Kidney epithelial cell (primary cell): ENCODE data around the gene CEP41. TPM values are rescaled to one million over a fixed set of nuclear protein-coding genes. Genes with fewer than 3 reads are reported as not detected.
A peak's percentile ranks its signal among the peaks of the same experiment; 100 is the strongest.

ENCODE experiments used
- DNase-seq: peaks from one replicate; pipeline ENCODE4 v3.0.0-alpha.2; 2010; ENCODE audit warnings: low read depth
- H3K27me3 ChIP-seq: 2 replicates; pipeline ENCODE4 v1.6.0; 2011; ENCODE audit warnings: low read length; ENCODE audit not compliant: control insufficient read depth, insufficient read depth
- H3K36me3 ChIP-seq: 2 replicates; pipeline ENCODE4 v1.5.1; 2011; ENCODE audit warnings: low read length; ENCODE audit not compliant: control insufficient read depth, insufficient read depth
- H3K4me3 ChIP-seq: 2 replicates; pipeline ENCODE4 v1.5.1; 2011; ENCODE audit warnings: low read depth, mild to moderate bottlenecking, control low read depth, low read length
- total RNA-seq: library from RNA; depleted of rRNA; stranded (reverse); fragments of >200 nt; gene quantifications from 2 replicates; pipeline ENCODE4 v1.2.3, GENCODE V29; 2015
- TF ChIP-seq, protein P1 (sequence below): IDR thresholded peaks from 2 replicates; pipeline ENCODE4 v1.5.1; 2011; ENCODE audit warnings: mild to moderate bottlenecking, moderate library complexity, low read length, control low read depth, inconsistent platforms; ENCODE audit not compliant: insufficient read depth, poor library complexity, severe bottlenecking

The CEP41 gene, protein sequence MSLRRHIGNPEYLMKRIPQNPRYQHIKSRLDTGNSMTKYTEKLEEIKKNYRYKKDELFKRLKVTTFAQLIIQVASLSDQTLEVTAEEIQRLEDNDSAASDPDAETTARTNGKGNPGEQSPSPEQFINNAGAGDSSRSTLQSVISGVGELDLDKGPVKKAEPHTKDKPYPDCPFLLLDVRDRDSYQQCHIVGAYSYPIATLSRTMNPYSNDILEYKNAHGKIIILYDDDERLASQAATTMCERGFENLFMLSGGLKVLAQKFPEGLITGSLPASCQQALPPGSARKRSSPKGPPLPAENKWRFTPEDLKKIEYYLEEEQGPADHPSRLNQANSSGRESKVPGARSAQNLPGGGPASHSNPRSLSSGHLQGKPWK
- total RNA-seq: 12.9 and 27.8 TPM in 2 replicates

DNA sequence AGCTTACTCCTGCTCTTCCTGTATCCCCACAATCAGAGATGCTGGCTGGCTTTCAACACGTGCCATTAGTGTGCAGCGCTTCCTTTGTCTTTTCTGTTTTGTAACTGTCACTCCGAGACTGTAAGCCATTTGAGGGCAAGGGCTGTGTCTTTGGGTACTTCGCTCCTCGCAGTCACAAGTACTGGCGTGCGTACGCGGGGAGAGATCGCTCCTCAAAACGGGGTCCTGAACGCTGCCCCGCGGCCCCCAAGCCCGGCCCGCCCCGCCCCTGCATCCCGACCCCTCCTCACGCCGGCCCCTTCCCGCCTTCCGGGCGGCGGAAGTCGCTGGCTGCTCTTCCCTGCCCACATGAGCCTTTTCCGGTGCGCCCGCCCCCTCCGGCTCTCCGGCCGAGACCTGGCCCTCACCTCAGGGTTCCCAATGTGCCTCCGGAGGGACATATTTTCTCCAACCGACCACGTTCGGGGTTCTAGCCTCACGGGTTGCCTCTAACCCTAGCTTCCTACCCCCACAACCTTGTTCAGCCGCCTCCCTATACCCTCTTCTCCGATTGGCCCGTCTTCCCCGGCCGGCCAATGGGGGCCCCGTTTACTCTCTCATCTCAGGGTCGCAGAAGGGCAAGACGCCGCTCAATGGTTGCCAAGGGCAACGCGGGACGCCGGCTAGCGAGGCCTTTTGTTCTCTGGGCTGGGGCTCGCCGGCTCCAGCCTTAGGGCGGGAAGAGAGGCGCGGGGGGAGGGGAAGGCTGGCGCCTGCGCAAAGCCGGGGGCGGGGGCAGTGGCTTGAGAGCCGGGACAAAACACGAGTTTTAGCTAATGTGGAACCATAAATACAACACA lies at the start of gene CEP41:
CEP41 (minus strand) TSS at position 490 of the 839 bp plus-strand sequence; CDS start at position 440, 50 bp downstream.
- H3K27me3 ChIP-seq: no peaks in the 10 kb centered on the region
- DNase-seq: peak; percentile 89
- H3K4me3 ChIP-seq: peak within 1 kb of the TSS; percentile 63
- H3K36me3 ChIP-seq: no peaks in the 10 kb centered on the region
- TF ChIP-seq, protein P1, sequence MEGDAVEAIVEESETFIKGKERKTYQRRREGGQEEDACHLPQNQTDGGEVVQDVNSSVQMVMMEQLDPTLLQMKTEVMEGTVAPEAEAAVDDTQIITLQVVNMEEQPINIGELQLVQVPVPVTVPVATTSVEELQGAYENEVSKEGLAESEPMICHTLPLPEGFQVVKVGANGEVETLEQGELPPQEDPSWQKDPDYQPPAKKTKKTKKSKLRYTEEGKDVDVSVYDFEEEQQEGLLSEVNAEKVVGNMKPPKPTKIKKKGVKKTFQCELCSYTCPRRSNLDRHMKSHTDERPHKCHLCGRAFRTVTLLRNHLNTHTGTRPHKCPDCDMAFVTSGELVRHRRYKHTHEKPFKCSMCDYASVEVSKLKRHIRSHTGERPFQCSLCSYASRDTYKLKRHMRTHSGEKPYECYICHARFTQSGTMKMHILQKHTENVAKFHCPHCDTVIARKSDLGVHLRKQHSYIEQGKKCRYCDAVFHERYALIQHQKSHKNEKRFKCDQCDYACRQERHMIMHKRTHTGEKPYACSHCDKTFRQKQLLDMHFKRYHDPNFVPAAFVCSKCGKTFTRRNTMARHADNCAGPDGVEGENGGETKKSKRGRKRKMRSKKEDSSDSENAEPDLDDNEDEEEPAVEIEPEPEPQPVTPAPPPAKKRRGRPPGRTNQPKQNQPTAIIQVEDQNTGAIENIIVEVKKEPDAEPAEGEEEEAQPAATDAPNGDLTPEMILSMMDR: no peak

DNA sequence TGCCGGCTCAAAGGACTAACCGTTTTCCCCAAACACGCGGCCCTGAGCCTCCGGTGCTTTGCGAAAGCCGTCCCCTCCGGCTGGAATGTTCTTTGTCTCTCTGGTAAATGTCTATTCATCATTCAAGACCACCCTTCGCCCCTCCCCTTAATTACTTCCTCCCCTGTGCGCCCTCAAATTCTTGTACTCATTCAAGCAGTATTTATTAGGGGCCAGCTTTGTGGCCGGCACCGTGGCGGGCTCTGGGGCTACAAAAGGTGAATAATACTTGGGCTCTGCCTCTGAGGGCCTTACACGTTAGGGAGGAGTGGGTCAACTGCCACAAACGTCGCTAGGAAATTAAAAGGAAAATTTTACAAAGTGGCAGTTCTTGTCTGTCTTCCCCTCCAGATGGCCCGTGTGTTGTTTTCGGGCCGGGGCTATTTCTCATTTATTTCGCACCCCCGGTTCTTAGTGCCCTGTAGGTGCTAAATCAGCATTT lies 49.5 kb upstream of the CEP41 start:
- DNase-seq: no peak
- Histone ChIP-seq H3K4me3 (no peak overlapping the region), H3K36me3 (no peaks in the 10 kb centered on the region), H3K27me3 (no peaks in the 10 kb centered on the region)
- TF ChIP-seq, protein P1: no peak

DNA sequence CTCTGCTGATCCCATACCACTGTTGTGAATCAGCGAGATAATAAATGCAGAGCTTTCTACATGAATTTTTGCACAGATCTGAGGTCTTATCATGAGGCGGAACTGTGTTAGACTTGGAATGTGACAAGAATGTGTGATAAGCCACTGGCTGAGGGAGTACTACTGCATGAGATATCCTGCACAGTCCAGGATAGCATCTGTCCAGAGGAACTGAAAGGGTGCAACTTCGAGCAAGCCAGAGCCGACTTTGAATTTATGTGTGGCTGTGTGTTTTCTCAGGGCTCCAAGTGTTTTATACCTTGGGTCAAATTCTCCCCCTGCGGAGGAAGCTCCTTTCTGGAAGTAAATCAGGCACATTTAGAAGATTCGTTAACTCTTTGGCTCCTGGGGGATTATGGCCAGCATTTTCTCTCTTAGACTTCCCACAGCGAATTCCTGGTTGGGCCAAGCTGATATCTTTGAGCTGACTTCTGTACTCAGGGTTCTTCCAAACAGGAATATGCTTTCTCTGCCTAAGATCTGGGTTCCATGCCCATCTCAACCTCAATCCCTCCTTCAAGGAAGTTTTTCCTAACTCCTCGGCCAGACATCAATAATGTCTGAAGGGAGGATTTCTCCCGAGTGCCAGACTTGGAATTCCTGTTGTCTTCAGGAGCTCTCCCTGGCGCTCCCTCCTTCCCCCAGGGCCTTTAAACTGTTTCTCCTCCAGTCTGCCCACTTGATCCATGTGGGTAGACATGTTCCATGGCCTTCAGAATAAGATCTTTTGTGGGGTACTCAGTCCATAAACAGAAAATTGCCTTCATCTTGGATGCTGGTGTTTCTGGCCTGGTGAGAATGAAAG lies 48.5 kb upstream of the CEP41 start:
- Histone ChIP-seq H3K36me3 (no peaks in the 10 kb centered on the region), H3K4me3 (no peak overlapping the region), H3K27me3 (no peaks in the 10 kb centered on the region)
- TF ChIP-seq, protein P1: no peak
- DNase-seq: peak; percentile 38

DNA sequence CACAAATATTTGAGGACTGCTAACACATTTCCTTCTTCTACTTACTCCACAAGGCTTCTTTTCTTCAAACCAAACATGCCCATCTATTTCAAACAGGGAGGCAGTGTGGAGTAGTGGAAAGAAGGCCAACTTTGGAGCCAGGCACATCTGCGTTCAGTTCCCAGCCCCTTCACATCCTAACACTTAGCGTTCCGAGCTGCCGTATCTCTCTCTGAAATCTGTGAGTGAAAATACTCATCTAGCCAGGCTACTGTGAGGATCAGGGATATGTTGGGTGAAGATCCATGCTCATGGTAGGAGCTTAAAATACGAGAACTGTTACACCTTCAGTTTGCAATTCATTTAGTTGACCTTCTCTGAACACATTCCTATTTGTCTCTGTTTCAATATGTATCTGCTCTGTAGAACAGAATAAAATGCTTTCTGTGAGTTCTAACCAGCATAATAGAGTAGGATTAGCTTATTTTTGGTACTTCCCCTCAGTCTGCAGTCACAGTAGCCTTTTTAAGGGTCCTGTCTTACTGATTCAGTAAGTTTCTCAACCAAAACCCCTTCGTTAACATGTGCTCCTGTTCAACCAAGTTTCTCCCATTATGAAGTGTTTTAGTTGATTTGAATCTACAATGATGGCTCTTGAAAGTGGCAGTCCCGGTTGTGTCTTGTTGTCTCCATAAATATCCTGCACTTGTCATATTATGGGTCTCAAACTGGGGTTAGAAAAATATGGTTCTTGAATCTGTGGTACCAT lies 47.8 kb upstream of the CEP41 start:
- H3K4me3 ChIP-seq: no peak overlapping the region
- H3K27me3 ChIP-seq: no peaks in the 10 kb centered on the region
- TF ChIP-seq, protein P1: no peak
- no peak for DNase-seq
- H3K36me3 ChIP-seq: no peaks in the 10 kb centered on the region

DNA sequence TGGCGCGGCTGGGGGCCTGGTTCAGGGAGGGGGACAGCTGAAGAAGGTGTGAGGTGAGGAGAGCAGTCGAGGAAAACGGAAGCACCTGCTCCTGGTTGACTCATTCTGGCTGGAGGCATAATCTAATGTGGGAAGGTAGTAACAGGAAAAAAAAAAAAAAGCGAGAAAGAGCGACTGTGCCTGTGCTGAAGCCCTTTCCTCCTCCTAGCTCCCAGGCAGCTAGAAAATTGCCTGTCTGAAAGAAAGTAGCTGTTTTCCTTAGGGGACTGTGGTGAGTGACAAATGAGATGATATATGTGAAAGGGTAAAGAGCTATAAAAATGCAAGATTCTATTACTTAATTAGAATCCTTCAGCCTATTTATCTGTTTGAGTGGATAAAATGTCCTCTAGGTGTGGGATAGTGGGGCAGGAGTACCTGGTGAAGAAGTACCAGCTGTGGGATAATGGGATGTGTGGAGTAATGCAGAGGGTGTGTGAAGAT lies 46.2 kb upstream of the CEP41 start:
- Histone ChIP-seq H3K4me3 (no peak overlapping the region), H3K27me3 (no peaks in the 10 kb centered on the region), H3K36me3 (no peaks in the 10 kb centered on the region)
- peak; percentile 42 for DNase-seq
- TF ChIP-seq, protein P1: no peak
